ENCODE results near the gene BRICD5.

Gene BRICD5

GRCh38 chr16:2194852-2195321, 15.8 kb downstream of the BRICD5 start (continued):
- TF ChIP-seq REST (tag by site-specific recombination; IDR thresholded peaks at IDR 0.05), result no peak
- TF ChIP-seq, protein P1, sequence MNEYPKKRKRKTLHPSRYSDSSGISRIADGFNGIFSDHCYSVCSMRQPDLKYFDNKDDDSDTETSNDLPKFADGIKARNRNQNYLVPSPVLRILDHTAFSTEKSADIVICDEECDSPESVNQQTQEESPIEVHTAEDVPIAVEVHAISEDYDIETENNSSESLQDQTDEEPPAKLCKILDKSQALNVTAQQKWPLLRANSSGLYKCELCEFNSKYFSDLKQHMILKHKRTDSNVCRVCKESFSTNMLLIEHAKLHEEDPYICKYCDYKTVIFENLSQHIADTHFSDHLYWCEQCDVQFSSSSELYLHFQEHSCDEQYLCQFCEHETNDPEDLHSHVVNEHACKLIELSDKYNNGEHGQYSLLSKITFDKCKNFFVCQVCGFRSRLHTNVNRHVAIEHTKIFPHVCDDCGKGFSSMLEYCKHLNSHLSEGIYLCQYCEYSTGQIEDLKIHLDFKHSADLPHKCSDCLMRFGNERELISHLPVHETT (tag by site-specific recombination; IDR thresholded peaks at IDR 0.05), result no peak
- no peak for TF ChIP-seq ZNF280C (tag by site-specific recombination; IDR thresholded peaks at IDR 0.05)
- TF ChIP-seq ZNF433 (tag by site-specific recombination; IDR thresholded peaks at IDR 0.05; ENCODE audit: low read depth), result no peak
- no peak for TF ChIP-seq FEZF1 (tag by site-specific recombination; IDR thresholded peaks at IDR 0.05)
- no peak for TF ChIP-seq ZNF549 (tag by site-specific recombination; IDR thresholded peaks at IDR 0.05)
- TF ChIP-seq ZNF776 (tag by site-specific recombination; IDR thresholded peaks at IDR 0.05; ENCODE audit: borderline replicate concordance), result no peak
- no peak for TF ChIP-seq ZNF777 (tag by site-specific recombination; IDR thresholded peaks at IDR 0.05; ENCODE audit: borderline replicate concordance)
- TF ChIP-seq ZNF426 (tag by site-specific recombination; IDR thresholded peaks at IDR 0.05), result no peak
- no peak for TF ChIP-seq ZNF629 (tag by site-specific recombination; IDR thresholded peaks at IDR 0.05)
- no peak for TF ChIP-seq SCRT1 (tag by site-specific recombination; IDR thresholded peaks at IDR 0.05; ENCODE audit: borderline replicate concordance)
- no peak for TF ChIP-seq ZSCAN4 (tag by site-specific recombination; IDR thresholded peaks at IDR 0.05)
- no peak for TF ChIP-seq ZNF341 (tag by site-specific recombination; IDR thresholded peaks at IDR 0.05; ENCODE audit: low read depth)
- TF ChIP-seq ZNF544 (tag by site-specific recombination; IDR thresholded peaks at IDR 0.05), result no peak
- TF ChIP-seq, protein P2, sequence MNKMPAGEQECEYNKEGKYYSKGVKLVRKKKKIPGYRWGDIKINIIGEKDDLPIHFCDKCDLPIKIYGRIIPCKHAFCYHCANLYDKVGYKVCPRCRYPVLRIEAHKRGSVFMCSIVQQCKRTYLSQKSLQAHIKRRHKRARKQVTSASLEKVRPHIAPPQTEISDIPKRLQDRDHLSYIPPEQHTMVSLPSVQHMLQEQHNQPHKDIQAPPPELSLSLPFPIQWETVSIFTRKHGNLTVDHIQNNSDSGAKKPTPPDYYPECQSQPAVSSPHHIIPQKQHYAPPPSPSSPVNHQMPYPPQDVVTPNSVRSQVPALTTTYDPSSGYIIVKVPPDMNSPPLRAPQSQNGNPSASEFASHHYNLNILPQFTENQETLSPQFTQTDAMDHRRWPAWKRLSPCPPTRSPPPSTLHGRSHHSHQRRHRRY (tag by site-specific recombination; IDR thresholded peaks at IDR 0.05), result no peak
- TF ChIP-seq ZNF473 (tag by site-specific recombination; IDR thresholded peaks at IDR 0.05), result no peak
- TF ChIP-seq, protein P3, sequence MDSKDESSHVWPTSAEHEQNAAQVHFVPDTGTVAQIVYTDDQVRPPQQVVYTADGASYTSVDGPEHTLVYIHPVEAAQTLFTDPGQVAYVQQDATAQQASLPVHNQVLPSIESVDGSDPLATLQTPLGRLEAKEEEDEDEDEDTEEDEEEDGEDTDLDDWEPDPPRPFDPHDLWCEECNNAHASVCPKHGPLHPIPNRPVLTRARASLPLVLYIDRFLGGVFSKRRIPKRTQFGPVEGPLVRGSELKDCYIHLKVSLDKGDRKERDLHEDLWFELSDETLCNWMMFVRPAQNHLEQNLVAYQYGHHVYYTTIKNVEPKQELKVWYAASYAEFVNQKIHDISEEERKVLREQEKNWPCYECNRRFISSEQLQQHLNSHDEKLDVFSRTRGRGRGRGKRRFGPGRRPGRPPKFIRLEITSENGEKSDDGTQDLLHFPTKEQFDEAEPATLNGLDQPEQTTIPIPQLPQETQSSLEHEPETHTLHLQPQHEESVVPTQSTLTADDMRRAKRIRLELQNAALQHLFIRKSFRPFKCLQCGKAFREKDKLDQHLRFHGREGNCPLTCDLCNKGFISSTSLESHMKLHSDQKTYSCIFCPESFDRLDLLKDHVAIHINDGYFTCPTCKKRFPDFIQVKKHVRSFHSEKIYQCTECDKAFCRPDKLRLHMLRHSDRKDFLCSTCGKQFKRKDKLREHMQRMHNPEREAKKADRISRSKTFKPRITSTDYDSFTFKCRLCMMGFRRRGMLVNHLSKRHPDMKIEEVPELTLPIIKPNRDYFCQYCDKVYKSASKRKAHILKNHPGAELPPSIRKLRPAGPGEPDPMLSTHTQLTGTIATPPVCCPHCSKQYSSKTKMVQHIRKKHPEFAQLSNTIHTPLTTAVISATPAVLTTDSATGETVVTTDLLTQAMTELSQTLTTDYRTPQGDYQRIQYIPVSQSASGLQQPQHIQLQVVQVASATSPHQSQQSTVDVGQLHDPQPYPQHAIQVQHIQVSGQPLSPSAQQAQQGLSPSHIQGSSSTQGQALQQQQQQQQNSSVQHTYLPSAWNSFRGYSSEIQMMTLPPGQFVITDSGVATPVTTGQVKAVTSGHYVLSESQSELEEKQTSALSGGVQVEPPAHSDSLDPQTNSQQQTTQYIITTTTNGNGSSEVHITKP (tag by site-specific recombination; IDR thresholded peaks at IDR 0.05), result no peak
- no peak for TF ChIP-seq PRDM6 (tag by site-specific recombination; IDR thresholded peaks at IDR 0.05)
- no peak for TF ChIP-seq RBAK (tag by site-specific recombination; IDR thresholded peaks at IDR 0.05)
- TF ChIP-seq, protein P4, sequence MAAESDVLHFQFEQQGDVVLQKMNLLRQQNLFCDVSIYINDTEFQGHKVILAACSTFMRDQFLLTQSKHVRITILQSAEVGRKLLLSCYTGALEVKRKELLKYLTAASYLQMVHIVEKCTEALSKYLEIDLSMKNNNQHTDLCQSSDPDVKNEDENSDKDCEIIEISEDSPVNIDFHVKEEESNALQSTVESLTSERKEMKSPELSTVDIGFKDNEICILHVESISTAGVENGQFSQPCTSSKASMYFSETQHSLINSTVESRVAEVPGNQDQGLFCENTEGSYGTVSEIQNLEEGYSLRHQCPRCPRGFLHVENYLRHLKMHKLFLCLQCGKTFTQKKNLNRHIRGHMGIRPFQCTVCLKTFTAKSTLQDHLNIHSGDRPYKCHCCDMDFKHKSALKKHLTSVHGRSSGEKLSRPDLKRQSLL (tag by site-specific recombination; IDR thresholded peaks at IDR 0.05), result no peak
- no peak for TF ChIP-seq ZNF48 (tag by site-specific recombination; IDR thresholded peaks at IDR 0.05)
- no peak for TF ChIP-seq ZNF366 (tag by site-specific recombination; conservative IDR thresholded peaks at IDR 0.05)
- TF ChIP-seq ZNF121 (tag by site-specific recombination; IDR thresholded peaks at IDR 0.05), result peak; percentile 61; the same call in 1 of the 2 replicates
- no peak for TF ChIP-seq ZNF670 (tag by site-specific recombination; IDR thresholded peaks at IDR 0.05; ENCODE audit: low read depth)
